GM19395 (cell line): ENCODE data around the gene RNASE1.
"Not testable (repeated sequence)": the region's sequence is repeated elsewhere in the genome, so short reads cannot be mapped to it uniquely, and the experiment has no call there.

Source experiments
- ATAC-seq: cut with Tn5 transposase; IDR thresholded peaks from one replicate; pipeline ENCODE4 v1.9.1; 2021; ENCODE audit warnings: mild to moderate bottlenecking, moderate library complexity; ENCODE audit not compliant: unreplicated experiment

The RNASE1 gene

GRCh38 chr14:20802341-20803084, at the start of gene RNASE1:
TSS of gene RNASE1 (minus strand) at chr14:20802844. CDS start at chr14:20802068, 776 bp downstream.
- ATAC-seq: no peak

- ATAC-seq: no peak
These were observed 46.4 kb upstream of the RNASE1 start for GRCh38 chr14:20848955-20849570.

GRCh38 chr14:20848316-20848954, 45.8 kb upstream of the RNASE1 start:
- ATAC-seq: no peak

- ATAC-seq: no peak
These were observed 43.9 kb upstream of the RNASE1 start for GRCh38 chr14:20846560-20846959.

- no peak for ATAC-seq
These were observed 38.5 kb upstream of the RNASE1 start for GRCh38 chr14:20841096-20841495.

GRCh38 chr14:20837831-20838230, 35.2 kb upstream of the RNASE1 start:
- no peak for ATAC-seq

- no peak for ATAC-seq
These were observed 34.2 kb upstream of the RNASE1 start for GRCh38 chr14:20836668-20837338.

- ATAC-seq: no peak
These were observed 32.3 kb upstream of the RNASE1 start for GRCh38 chr14:20834899-20835298.

- ATAC-seq: no peak
These were observed 28.2 kb upstream of the RNASE1 start for GRCh38 chr14:20830831-20831230.

GRCh38 chr14:20828024-20828694, 25.5 kb upstream of the RNASE1 start:
- not testable (repeated sequence) for ATAC-seq

- ATAC-seq: no peak
These were observed 24.7 kb upstream of the RNASE1 start for GRCh38 chr14:20827326-20827725.

GRCh38 chr14:20826666-20827065, 24.0 kb upstream of the RNASE1 start:
- not testable (repeated sequence) for ATAC-seq

- ATAC-seq: no peak
These were observed 21.2 kb upstream of the RNASE1 start for GRCh38 chr14:20823859-20824258.

GRCh38 chr14:20821521-20822108, 19.0 kb upstream of the RNASE1 start:
- not testable (repeated sequence) for ATAC-seq

GRCh38 chr14:20820063-20820904, 17.6 kb upstream of the RNASE1 start:
- ATAC-seq: no peak

GRCh38 chr14:20818861-20819260, 16.2 kb upstream of the RNASE1 start:
- ATAC-seq: no peak

GRCh38 chr14:20815946-20816345, 13.3 kb upstream of the RNASE1 start:
- not testable (repeated sequence) for ATAC-seq

- no peak for ATAC-seq
These were observed 9.6 kb upstream of the RNASE1 start for GRCh38 chr14:20811986-20812975.
